Adrenal gland (tissue), 12 donors: ENCODE data around the gene C2CD2L. TPM values are rescaled to one million over a fixed set of nuclear protein-coding genes. Genes with fewer than 3 reads are reported as not detected.

Experiments
- DNase-seq, 7 donors: peaks; one replicate each; pipeline ENCODE4 v3.0.0-alpha.2; 2019 to 2020
- H3K27ac ChIP-seq, 5 donors: fragments of 200-600 bp; sonication (generic) in 4 of 5; 1 replicate in 3 of 5; 2 replicates in 2 of 5; pipeline versions ENCODE4 v1.5.1 to v1.8.0; 2016 to 2020; ENCODE audit warnings: mild to moderate bottlenecking in 1 of 5
- H3K27me3 ChIP-seq: fragments of 200-600 bp; 2 replicates; pipeline ENCODE4 v1.8.0; 2021
- H3K36me3 ChIP-seq, 2 donors: fragments of 200-600 bp; replicated peaks in 1 of 2; 1 replicate in 1 of 2; 2 replicates in 1 of 2; pipeline versions ENCODE4 v1.5.1 to v1.8.0; 2018 to 2022
- H3K4me1 ChIP-seq, 2 donors: fragments of 200-600 bp; replicated peaks in 1 of 2; 1 replicate in 1 of 2; 2 replicates in 1 of 2; pipeline versions ENCODE4 v1.5.1 to v1.8.0; 2018 to 2021
- H3K4me3 ChIP-seq, 4 donors: fragments of 200-600 bp; sonication (generic) in 3 of 4; one replicate each; pipeline ENCODE4 v1.5.1; 2016 to 2018
- H3K9me3 ChIP-seq, 3 donors: fragments of 200-600 bp; sonication (generic) in 1 of 3; replicated peaks in 1 of 3; 1 replicate in 2 of 3; 2 replicates in 1 of 3; pipeline versions ENCODE4 v1.5.1 to v1.8.0; 2016 to 2021
- CTCF ChIP-seq, 6 experiments: fragments of 450-650 bp in 4 of 6; fragments of 200-600 bp in 2 of 6; sonication (generic) in 1 of 6; IDR thresholded peaks; 1 replicate in 5 of 6; 2 replicates in 1 of 6; pipeline versions ENCODE4 v1.5.1 to v1.8.0; 2016 to 2021; ENCODE audit warnings: antibody characterized with exemption in 6 of 6, mild to moderate bottlenecking in 2 of 6, moderate library complexity in 1 of 6
- POLR2A ChIP-seq, 2 donors: fragments of 450-650 bp; IDR thresholded peaks; one replicate each; pipeline ENCODE4 v1.6.1; 2017; ENCODE audit warnings: antibody characterized with exemption in 2 of 2, mild to moderate bottlenecking in 2 of 2, moderate library complexity in 1 of 2
- WGBS, 4 donors: extraction: QIAGEN DNeasy Blood & Tissue Kit in 2 of 4; methylation state at CpG; one replicate each; pipeline versions ENCODE4 v1.1.5 to v1.1.7; 2013 to 2017; 5-methylcytosine and 5-hydroxymethylcytosine counted together
- intact Hi-C, 2 donors: fragments of 100-400 bp; cut with DNase I; formaldehyde crosslinking; loops; one replicate each; pipeline versions ENCODE4 v1.14.1 to v1.15.0; 2022 to 2023
- polyA plus RNA-seq, 3 donors: library from polyadenylated mRNA; stranded (reverse); fragments of 200-250 nt in 2 of 3; fragments of 350-450 nt in 1 of 3; fragmentation: Illumina TruSeq in 1 of 3; extraction: RNeasy Lipid Tissue Mini Kit (QIAGEN cat#74804) in 1 of 3; gene quantifications; one replicate each; pipeline ENCODE4 v1.2.3, GENCODE V29; 2013 to 2014
- total RNA-seq, 9 donors: library from RNA; depleted of rRNA in 4 of 9; stranded (reverse); fragments of >200 nt in 4 of 9; fragments of 120-200 nt in 1 of 9; fragmentation: NEBNext Ultra II Directional in 1 of 9; extraction: Animal tissue kit (Norgen Biotek cat#: 25700) in 1 of 9; gene quantifications; one replicate each; pipeline versions ENCODE4 v1.1.0 to v1.2.4, GENCODE V29; 2013 to 2023
- donor health status: healthy with polysubstance abuse.
- donor health status: Bipolar disorder and iron deficiency.
- donor health status: DM: yes; HTN: yes; CAD: no.
- donor health status: DM: no; HTN: no; CAD: no.
- donor health status: DM: no; HTN: no; CAD: no.
- donor health status: DM: yes; HTN: yes; CAD: no.

Gene C2CD2L
- total and polyA plus RNA-seq, 12 donors: 4.5 to 15.8 (median 11.1) TPM

GRCh38 chr11:119114351-119114750, 7.2 kb downstream of the C2CD2L start:
- intact Hi-C loops: no loop called here

GRCh38 chr11:119115484-119116234, 8.5 kb downstream of the C2CD2L start:
- no peak for TF ChIP-seq POLR2A (IDR thresholded peaks at IDR 0.05)
- TF ChIP-seq CTCF (IDR thresholded peaks at IDR 0.05): no peak
- H3K4me1 ChIP-seq: peaks cover 0 to 10% of the 10 kb centered on the region in 2 donors
- 45 to 62% (median 60%) methylated on average over 24 of the region's 24 CpGs for WGBS, 4 donors
- peak; percentile 47 to 80 (median 65) for DNase-seq
- no peaks in the 10 kb centered on the region for H3K9me3 ChIP-seq
- intact Hi-C loops: no loop called here
- H3K27ac ChIP-seq: peak overlapping the region in 3 of 5 donors; percentile 28 to 76 (median 64)
- H3K27me3 ChIP-seq: no peaks in the 10 kb centered on the region
- peak overlapping the region in 1 of 4 donors; percentile 31 for H3K4me3 ChIP-seq
- H3K36me3 ChIP-seq: peaks cover 0 to 45% of the 10 kb centered on the region in 2 donors

More at GRCh38 chr11:119114351-119114750, 7.2 kb downstream of the C2CD2L start:
- H3K4me1 ChIP-seq: peaks cover 0 to 9% of the 10 kb centered on the region in 2 donors
- DNase-seq: no peak
- no peak overlapping the region for H3K27ac ChIP-seq
- H3K36me3 ChIP-seq: peaks cover 0 to 46% of the 10 kb centered on the region in 2 donors
- no peaks in the 10 kb centered on the region for H3K27me3 ChIP-seq
- H3K4me3 ChIP-seq: no peak overlapping the region
- TF ChIP-seq CTCF (IDR thresholded peaks at IDR 0.05) (no peak), POLR2A (IDR thresholded peaks at IDR 0.05) (no peak)
- no peaks in the 10 kb centered on the region for H3K9me3 ChIP-seq
- 84 to 91% (median 86%) methylated on average over 5 of the region's 5 CpGs for WGBS, 4 donors

GRCh38 chr11:119116235-119116594, 9.1 kb downstream of the C2CD2L start:
- Histone ChIP-seq H3K27ac (peak overlapping the region in 3 of 5 donors; percentile 28 to 76 (median 64)), H3K4me1 (peaks cover 0 to 12% of the 10 kb centered on the region in 2 donors), H3K36me3 (peaks cover 0 to 39% of the 10 kb centered on the region in 2 donors), H3K4me3 (no peak overlapping the region), H3K9me3 (no peaks in the 10 kb centered on the region), H3K27me3 (no peaks in the 10 kb centered on the region)
- DNase-seq: no peak
- WGBS, 4 donors: 71 to 88% (median 77%) methylated on average over 4 to 10 of the region's 10 CpGs
- intact Hi-C loops: no loop called here
- TF ChIP-seq POLR2A (IDR thresholded peaks at IDR 0.05) (no peak), CTCF (IDR thresholded peaks at IDR 0.05) (no peak)

- Histone ChIP-seq H3K36me3 (peaks cover 0 to 35% of the 10 kb centered on the region in 2 donors), H3K4me3 (no peak overlapping the region), H3K27me3 (no peaks in the 10 kb centered on the region), H3K9me3 (no peaks in the 10 kb centered on the region), H3K4me1 (peaks cover 0 to 12% of the 10 kb centered on the region in 2 donors), H3K27ac (peak overlapping the region in 3 of 5 donors; percentile 28 to 76 (median 64))
- intact Hi-C loops: no loop called here
- DNase-seq: no peak
- TF ChIP-seq POLR2A (IDR thresholded peaks at IDR 0.05) (no peak), CTCF (IDR thresholded peaks at IDR 0.05) (no peak)
- WGBS, 4 donors: 74 to 78% (median 76%) methylated on average over 5 of the region's 5 CpGs
These were observed 9.5 kb downstream of the C2CD2L start for GRCh38 chr11:119116601-119117000.
